ENCODE measurements around the gene SOX18. TPM values are rescaled to one million over a fixed set of nuclear protein-coding genes. Genes with fewer than 3 reads are reported as not detected.

SOX18 gene
- total and polyA plus RNA-seq, 10 donors: 7.3 to 63.1 (median 23.9) TPM

- WGBS, 5 donors: 91 to 97% (median 94%) methylated on average over 21 to 24 of the region's 24 CpGs
- TF ChIP-seq CTCF (IDR thresholded peaks at IDR 0.05 in 8 of 11, conservative IDR thresholded peaks at IDR 0.05 in 3 of 11) (no peak), POLR2A (IDR thresholded peaks at IDR 0.05) (no peak), POLR2AphosphoS5 (IDR thresholded peaks at IDR 0.05) (peak in 1 of 3 donors; percentile 30)
- no peaks in the 10 kb centered on the region for H3K9me3 ChIP-seq
- DNase-seq: no peak
- no peak overlapping the region for H3K27ac ChIP-seq
- peaks cover 15 to 100% (median 99%) of the 10 kb centered on the region in 6 donors for H3K36me3 ChIP-seq
- no peak overlapping the region for H3K4me3 ChIP-seq
- intact Hi-C loops (cut with DNase I; ENCODE audit: low total_unique reads): no loop called here
- H3K4me1 ChIP-seq: no peaks in the 10 kb centered on the region
- no peaks in the 10 kb centered on the region for H3K27me3 ChIP-seq (replicated peaks in 1 of 7)
Measured at GRCh38 chr20:64027981-64028685, 21.3 kb downstream of the SOX18 start.

- Histone ChIP-seq H3K27me3 (replicated peaks in 1 of 7) (no peaks in the 10 kb centered on the region), H3K9me3 (no peaks in the 10 kb centered on the region), H3K4me3 (no peak overlapping the region), H3K36me3 (peaks cover 15 to 100% (median 94%) of the 10 kb centered on the region in 6 donors), H3K27ac (no peak overlapping the region), H3K4me1 (no peaks in the 10 kb centered on the region)
- no peak for DNase-seq
- peak in 1 of 3 donors; percentile 41 for TF ChIP-seq POLR2AphosphoS5 (IDR thresholded peaks at IDR 0.05)
- no peak for TF ChIP-seq POLR2A (IDR thresholded peaks at IDR 0.05)
- intact Hi-C loops (cut with DNase I; ENCODE audit: low total_unique reads): no loop called here
- 93 to 98% (median 95%) methylated on average over 25 to 29 of the region's 29 CpGs for WGBS, 5 donors
Measured at GRCh38 chr20:64025826-64026412, 23.5 kb downstream of the SOX18 start.

DNA sequence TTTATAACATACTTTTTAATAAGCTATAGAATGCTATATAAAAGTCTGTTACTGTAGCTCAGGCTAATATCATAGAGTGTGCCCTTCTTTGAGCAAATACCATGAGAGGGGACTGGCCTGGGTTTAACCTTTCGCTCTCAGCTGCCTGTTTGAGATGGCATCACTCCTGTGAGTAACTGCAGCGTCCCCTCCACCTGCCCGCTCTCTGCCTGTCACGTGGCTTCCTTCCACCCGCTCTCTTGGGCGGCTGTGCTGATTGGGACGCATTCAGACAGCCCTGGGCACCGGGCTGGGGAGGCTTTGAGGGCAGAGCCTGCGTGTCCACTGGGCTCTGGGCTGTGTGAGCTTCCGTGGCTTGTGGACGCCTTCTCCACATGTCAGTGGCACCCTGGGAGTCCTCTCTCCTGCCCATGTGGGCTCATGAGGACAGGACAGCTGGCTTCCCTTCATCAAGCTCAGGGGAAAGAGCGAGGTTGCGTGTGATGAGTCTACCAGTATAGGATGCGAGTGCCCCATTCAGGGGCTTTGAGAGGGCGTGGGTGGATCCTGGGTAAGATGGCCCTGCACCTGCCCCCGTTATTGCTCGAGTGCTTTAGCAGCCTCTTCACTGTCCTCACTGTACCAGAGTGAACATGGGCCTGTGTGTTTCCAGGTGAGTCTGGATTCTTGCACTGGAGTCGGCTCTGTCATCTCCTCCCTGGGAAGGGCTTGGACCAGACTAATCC lies 24.2 kb downstream of the SOX18 start:
- no peak overlapping the region for H3K27ac ChIP-seq
- peaks cover 0 to under 1% (median 0%) of the 10 kb centered on the region in 6 donors for H3K4me1 ChIP-seq
- H3K27me3 ChIP-seq (replicated peaks in 1 of 7): no peaks in the 10 kb centered on the region
- peaks cover 15 to 100% (median 92%) of the 10 kb centered on the region in 6 donors for H3K36me3 ChIP-seq
- intact Hi-C loops (cut with DNase I; ENCODE audit: low total_unique reads): no loop called here
- DNase-seq: no peak
- WGBS, 5 donors: 95 to 98% (median 97%) methylated on average over 14 to 18 of the region's 18 CpGs
- H3K9me3 ChIP-seq: no peaks in the 10 kb centered on the region
- no peak overlapping the region for H3K4me3 ChIP-seq
- TF ChIP-seq POLR2AphosphoS5 (IDR thresholded peaks at IDR 0.05): peak in 1 of 3 donors; percentile 25
- no peak for TF ChIP-seq CTCF (IDR thresholded peaks at IDR 0.05 in 8 of 11, conservative IDR thresholded peaks at IDR 0.05 in 3 of 11)
- no peak for TF ChIP-seq POLR2A (IDR thresholded peaks at IDR 0.05)

GRCh38 chr20:64024141-64024990 lies 25.1 kb downstream of the SOX18 start:
- no peak for TF ChIP-seq CTCF (IDR thresholded peaks at IDR 0.05 in 8 of 11, conservative IDR thresholded peaks at IDR 0.05 in 3 of 11)
- peak in 1 of 3 donors; percentile 31 for TF ChIP-seq POLR2AphosphoS5 (IDR thresholded peaks at IDR 0.05)
- 94 to 97% (median 95%) methylated on average over 16 to 17 of the region's 17 CpGs for WGBS, 5 donors
- Histone ChIP-seq H3K4me1 (peaks cover 0 to 4% (median 0%) of the 10 kb centered on the region in 6 donors), H3K36me3 (peaks cover 15 to 100% (median 92%) of the 10 kb centered on the region in 6 donors), H3K27me3 (replicated peaks in 1 of 7) (no peaks in the 10 kb centered on the region), H3K9me3 (no peaks in the 10 kb centered on the region), H3K4me3 (no peak overlapping the region), H3K27ac (no peak overlapping the region)
- DNase-seq: no peak
- intact Hi-C loops (cut with DNase I; ENCODE audit: low total_unique reads): no loop called here

All from spleen (tissue), 11 donors.